ENCODE data around the gene ARMC9. TPM values are rescaled to one million over a fixed set of nuclear protein-coding genes. Genes with fewer than 3 reads are reported as not detected.

Gene ARMC9
- total and polyA plus RNA-seq, 2 of the 13 experiments (the other 11 are each of a cell fraction or from before 2014, with no cell fraction given) = 9.1 to 12.8 TPM

DNA sequence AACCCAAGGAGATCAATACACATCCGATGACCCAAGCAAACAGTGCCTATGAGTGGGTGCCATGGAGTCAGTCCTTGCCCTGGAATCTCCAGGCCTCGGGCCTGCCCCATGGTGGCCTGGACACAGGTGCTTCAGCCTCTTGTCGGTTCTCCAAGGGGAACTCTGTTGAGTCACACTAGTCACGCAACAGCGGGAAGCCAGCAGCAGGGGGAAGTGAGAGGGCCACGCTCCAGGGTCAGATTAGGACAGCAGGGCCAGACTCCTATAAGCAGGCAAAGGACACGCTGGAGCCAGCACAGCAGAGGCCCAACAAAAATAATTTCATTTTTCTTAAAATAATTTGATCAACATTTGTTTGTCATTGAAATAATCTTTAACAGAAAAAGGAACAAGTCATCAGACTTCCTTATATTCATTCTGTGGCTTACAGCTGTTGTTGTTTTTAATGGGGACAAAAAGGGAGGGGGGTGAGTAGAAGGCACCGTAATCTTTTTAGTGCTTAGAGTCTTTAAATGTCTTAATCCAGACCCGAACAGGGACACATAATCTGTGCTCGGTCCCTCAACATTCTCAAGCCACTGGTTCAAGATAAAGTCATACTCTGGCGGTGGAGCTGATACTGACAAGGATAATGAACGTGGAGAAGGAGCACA is 16.4 kb upstream of the ARMC9 start (continued):
- TF ChIP-seq SAP130 (CRISPR knock-in tag; IDR thresholded peaks at IDR 0.05; ENCODE audit: low read depth) (peak; percentile 29; the same call in 1 of the 2 replicates), ZBTB40 (IDR thresholded peaks at IDR 0.05) (no peak), ZBTB40 (CRISPR knock-in tag; IDR thresholded peaks at IDR 0.05) (0 out of 2 replicates have a peak, but pooled peaks have one; percentile 20), ZNF333 (CRISPR knock-in tag; IDR thresholded peaks at IDR 0.05; ENCODE audit: borderline replicate concordance) (no peak), SNRNP70 (IDR thresholded peaks at IDR 0.05; ENCODE audit: low read depth, low read length) (no peak), GPN1 (CRISPR knock-in tag; IDR thresholded peaks at IDR 0.05; ENCODE audit: borderline replicate concordance) (no peak), ZFX (CRISPR knock-in tag; IDR thresholded peaks at IDR 0.05; ENCODE audit: low read depth) (peak; percentile 80), ZFP91 (CRISPR knock-in tag; IDR thresholded peaks at IDR 0.05; ENCODE audit: borderline replicate concordance) (peak; percentile 47; the same call in 1 of the 2 replicates), ZNF331 (CRISPR knock-in tag; IDR thresholded peaks at IDR 0.05) (peak; percentile 21; the same call in 1 of the 2 replicates)
- TF ChIP-seq, protein P1, sequence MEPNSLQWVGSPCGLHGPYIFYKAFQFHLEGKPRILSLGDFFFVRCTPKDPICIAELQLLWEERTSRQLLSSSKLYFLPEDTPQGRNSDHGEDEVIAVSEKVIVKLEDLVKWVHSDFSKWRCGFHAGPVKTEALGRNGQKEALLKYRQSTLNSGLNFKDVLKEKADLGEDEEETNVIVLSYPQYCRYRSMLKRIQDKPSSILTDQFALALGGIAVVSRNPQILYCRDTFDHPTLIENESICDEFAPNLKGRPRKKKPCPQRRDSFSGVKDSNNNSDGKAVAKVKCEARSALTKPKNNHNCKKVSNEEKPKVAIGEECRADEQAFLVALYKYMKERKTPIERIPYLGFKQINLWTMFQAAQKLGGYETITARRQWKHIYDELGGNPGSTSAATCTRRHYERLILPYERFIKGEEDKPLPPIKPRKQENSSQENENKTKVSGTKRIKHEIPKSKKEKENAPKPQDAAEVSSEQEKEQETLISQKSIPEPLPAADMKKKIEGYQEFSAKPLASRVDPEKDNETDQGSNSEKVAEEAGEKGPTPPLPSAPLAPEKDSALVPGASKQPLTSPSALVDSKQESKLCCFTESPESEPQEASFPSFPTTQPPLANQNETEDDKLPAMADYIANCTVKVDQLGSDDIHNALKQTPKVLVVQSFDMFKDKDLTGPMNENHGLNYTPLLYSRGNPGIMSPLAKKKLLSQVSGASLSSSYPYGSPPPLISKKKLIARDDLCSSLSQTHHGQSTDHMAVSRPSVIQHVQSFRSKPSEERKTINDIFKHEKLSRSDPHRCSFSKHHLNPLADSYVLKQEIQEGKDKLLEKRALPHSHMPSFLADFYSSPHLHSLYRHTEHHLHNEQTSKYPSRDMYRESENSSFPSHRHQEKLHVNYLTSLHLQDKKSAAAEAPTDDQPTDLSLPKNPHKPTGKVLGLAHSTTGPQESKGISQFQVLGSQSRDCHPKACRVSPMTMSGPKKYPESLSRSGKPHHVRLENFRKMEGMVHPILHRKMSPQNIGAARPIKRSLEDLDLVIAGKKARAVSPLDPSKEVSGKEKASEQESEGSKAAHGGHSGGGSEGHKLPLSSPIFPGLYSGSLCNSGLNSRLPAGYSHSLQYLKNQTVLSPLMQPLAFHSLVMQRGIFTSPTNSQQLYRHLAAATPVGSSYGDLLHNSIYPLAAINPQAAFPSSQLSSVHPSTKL (CRISPR knock-in tag; IDR thresholded peaks at IDR 0.05) = peak; percentile 28; the same call in 1 of the 2 replicates
- TF ChIP-seq, protein P2, sequence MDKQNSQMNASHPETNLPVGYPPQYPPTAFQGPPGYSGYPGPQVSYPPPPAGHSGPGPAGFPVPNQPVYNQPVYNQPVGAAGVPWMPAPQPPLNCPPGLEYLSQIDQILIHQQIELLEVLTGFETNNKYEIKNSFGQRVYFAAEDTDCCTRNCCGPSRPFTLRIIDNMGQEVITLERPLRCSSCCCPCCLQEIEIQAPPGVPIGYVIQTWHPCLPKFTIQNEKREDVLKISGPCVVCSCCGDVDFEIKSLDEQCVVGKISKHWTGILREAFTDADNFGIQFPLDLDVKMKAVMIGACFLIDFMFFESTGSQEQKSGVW (CRISPR knock-in tag; IDR thresholded peaks at IDR 0.05; ENCODE audit: borderline replicate concordance) = no peak

Measured in HepG2 (cell line).